HG03565 (cell line): Measurements from ENCODE around the gene VAMP8.
"Not testable (repeated sequence)": the region's sequence is repeated elsewhere in the genome, so short reads cannot be mapped to it uniquely, and the experiment has no call there.

Experiments used
- ATAC-seq: cut with Tn5 transposase; IDR thresholded peaks from one replicate; pipeline ENCODE4 v1.9.1; 2021; ENCODE audit warnings: mild to moderate bottlenecking, moderate library complexity; ENCODE audit not compliant: unreplicated experiment

The VAMP8 gene

DNA sequence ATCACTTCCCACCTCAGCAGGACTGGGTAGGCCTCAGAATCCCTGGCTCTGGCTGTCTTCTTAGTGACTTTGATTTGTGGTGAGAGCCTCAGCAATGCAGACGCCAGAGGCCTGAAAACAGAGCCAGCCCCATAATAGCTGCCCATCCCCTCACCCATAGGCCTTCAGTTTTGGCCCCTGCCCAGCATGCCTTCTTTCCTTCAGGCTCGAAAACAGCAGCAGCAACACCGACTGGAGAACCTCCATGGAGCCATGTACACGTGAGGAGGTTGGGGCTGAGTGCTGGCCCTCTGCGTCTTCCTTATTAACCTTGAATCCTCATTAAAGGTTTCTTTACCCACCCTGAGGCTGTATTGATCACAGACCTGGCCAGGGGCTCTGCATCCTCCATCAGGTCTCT, 19.9 kb downstream of the VAMP8 start:
- ATAC-seq: no peak

DNA sequence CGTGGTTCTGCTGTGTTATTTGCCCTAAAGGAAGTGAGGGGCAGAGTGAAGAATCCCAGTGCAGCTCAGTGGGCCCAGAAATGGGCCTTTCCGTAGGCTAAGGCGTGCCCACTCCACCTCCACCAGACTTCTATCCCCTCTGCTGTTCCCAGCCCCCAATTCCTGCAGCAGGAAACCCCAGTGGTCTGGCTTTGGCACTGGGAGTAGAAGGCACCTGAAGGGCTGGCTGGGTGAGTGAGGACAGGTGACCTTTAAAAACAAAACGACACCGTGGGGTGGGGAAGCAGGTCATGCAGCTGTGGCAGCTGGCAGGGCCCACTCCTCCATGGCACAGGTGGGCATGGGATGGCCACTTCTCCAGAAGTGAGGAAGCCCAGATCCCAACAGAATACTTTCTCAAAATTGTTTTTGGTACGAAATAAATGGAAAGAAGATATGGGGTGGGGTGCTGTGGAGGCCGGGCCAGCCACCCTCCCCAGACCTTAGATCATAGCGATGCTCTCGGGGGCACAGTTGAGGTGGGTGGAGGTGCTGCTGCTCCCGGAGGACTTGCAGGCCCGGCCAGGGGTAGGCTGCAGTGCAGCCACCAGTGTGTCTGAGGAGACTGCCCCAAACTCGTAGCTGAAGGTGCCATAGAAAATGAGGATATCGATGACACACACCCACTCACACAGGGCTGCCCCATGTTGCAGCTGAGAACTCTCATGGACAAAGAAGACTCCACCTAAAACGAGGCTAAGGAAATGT, 21.4 kb downstream of the VAMP8 start:
- ATAC-seq: no peak

DNA sequence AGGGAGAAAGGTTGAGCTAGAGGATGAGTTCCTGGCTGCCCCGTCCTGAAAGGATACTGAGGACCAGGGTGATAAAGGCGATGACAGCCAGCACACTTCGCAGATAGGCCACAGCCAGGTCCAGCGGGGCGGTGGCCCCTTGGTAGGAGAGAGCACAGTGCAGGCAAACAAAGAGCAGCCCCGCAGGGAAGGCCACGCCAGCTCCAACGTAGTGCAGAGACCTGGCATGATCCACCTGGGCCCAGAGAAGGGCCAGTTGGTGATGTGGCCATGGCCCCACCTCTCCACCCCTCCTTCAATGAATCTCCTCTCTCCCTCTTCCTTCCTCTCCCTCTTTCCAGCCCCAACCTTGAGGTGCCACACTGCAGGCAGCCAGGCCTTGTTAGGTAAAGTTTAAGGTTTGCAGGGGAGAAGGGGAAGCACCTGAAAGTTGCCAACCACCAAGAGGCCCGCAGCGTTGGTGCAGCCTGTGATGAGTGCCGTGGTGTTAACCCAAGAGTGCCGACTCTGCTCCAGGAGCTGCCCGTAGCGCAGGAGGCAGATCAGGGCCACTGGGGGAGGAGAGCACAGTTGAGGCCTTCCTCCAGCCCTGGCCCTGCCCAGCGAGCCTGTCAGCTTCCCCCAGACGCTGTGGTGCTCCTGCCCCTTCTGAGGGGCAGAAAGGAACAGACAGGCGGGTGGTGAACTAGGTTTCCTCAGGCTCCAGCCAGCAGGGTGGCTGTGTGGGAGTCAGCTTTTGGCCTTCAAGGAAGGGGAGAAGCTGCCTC, 22.3 kb downstream of the VAMP8 start:
- no peak for ATAC-seq

- ATAC-seq: no peak
Observed at GRCh38 chr2:85600235-85600575, 22.8 kb downstream of the VAMP8 start.

DNA sequence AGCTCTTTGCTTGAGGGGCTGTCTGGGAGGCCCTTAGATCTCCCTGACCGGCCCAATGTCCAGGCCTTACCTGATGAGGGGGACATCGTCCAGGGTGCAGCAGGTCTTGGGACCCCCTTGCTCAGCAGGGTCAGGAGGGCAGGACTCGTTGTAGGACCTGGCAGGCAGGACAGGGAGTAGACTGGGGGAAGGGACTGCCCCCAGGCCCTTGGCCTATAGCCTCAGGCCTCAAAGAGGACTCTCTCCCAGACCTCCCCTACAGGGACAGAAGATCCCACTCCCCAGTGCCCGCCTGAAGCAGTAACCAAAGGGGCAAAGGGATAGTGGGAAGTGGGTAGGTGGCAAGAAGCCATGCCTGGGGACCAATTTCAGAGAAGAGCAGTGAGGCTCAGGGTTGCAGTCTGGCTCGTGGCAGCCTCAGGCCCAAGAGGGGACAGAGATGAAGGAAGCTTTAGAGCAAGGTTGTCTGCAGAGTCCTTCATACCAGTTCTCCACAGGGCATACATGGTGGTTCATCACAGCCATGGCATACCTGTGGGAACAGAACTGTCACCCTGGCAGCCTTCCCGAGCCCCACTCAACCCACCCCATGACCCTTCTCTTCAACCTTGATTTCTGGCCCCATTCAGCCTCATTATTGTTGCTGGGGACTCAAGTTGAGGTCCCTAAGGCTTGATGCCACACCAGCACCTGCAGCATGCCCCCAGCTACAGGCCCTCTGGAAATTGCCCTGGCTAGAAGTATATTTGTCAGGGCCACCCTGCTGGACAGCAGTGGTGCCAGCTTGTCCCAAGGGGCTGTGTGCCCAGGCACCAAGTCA, 23.8 kb downstream of the VAMP8 start:
- no peak for ATAC-seq

- peak; percentile 22 for ATAC-seq
Observed at GRCh38 chr2:85601771-85602475, 24.5 kb downstream of the VAMP8 start.

- ATAC-seq: peak; percentile 89
Observed at GRCh38 chr2:85602476-85603234, 25.3 kb downstream of the VAMP8 start, which contains the start of gene TMEM150A. Gene TMEM150A (minus strand): TSS chr2:85602698. CDS start chr2:85601948, 750 bp downstream.

- not testable (repeated sequence) for ATAC-seq
Observed at GRCh38 chr2:85604133-85604444, 26.7 kb downstream of the VAMP8 start.

DNA sequence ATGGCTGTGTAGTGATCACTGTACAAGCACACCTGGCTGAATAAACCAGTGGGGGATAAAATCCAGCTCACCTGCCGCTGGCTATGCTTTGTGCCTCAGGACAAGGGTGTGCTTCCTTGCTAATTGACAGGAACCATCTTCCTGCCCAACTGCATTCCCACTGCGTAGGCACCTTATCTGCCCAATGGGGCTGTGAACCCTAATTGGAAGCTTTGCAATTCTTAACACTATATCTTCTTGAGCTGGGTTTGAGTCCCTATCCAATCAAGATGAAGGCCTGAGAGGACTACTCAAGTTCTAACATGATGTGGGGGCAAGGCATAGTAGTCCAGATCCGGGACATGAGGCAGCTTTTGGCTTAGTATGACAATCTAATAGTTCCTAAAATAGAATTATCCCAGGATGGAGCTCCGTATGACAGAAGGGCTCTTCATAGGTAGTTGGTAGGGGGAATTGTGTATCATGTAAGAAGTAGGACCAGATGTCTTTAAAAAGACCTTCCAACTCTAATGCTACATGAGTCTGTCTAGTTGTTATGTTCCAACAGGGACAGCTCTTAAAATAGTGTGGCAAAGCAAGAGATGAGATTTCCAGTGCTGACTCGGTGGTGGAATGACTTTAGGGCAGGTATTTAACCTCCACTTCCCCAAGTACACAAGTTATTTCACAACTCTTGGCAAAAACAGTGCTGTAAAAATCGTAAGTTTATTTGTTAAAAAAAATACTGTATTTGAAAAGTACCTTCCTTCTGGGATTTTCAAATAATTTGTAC, 27.4 kb downstream of the VAMP8 start:
- no peak for ATAC-seq

GRCh38 chr2:85605406-85606115, 28.2 kb downstream of the VAMP8 start:
- ATAC-seq: no peak

GRCh38 chr2:85606116-85606455, 28.7 kb downstream of the VAMP8 start:
- ATAC-seq: no peak

DNA sequence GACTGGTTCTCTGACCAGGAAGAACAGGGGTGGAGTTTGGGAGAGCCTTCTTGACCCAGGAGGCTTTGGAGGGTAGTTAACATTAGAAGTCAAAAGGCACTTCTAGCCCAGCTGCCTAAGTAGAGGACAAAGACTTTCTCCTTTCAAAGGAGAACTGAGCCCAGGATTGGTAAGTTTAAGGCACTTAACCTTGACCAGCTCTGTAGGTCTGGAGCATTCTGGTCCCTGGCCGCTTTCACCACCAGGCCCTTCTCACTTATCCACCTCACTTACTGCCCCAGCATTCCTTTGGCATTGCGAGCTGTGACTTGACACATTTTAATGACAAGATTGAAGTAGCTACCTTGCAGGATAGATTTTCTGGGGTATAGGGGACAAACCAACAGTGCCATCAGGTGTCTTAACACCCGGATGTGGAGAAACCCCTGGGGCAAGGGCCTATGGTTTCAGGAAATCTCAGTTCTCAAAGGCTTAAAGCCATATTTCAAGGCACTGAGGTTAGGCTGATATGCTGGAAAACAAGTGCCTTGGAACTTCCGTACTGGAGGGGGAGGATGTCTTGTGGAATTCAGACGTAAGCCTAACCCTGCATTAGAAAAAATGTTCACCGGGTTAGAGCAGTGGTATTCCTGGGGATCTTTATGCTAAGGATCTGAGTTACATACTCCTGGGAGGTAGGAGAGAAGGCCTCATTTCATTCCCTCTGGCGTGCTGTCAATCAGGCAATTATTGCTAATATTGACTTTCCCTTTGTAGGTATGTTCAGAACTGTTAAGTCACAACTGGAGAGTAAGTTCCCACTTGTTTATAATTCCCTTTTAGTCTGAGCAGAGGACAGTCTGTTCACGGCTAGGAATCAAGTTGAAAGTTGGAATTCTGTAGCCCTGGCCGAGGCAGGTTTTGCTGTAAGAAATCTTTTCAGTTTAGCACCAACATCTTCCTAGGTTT, 30.2 kb downstream of the VAMP8 start:
- ATAC-seq: no peak

DNA sequence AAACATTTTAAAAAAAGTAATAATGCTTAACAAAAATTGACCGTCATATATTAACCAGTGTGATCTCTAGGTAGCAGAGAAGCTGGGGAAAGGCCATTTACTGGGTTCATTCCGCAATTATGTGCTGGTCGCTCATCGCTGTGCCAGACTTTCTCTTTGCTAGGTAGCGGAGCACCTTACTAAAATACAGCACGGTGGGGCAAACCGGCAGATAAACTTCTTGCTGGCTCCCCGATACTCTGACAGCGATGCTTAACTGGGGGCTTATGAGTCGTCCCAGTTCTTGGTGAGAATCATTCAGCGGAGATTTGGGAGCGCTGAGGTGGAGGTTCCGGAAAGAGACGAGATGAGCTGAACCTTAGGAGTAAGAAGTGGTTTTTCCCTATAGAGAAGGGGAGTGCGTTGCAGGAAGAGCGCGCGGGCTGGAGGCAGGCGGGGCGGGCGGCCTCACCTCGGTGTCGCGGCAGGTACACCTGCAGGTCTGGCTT, 33.9 kb downstream of the VAMP8 start:
- no peak for ATAC-seq

DNA sequence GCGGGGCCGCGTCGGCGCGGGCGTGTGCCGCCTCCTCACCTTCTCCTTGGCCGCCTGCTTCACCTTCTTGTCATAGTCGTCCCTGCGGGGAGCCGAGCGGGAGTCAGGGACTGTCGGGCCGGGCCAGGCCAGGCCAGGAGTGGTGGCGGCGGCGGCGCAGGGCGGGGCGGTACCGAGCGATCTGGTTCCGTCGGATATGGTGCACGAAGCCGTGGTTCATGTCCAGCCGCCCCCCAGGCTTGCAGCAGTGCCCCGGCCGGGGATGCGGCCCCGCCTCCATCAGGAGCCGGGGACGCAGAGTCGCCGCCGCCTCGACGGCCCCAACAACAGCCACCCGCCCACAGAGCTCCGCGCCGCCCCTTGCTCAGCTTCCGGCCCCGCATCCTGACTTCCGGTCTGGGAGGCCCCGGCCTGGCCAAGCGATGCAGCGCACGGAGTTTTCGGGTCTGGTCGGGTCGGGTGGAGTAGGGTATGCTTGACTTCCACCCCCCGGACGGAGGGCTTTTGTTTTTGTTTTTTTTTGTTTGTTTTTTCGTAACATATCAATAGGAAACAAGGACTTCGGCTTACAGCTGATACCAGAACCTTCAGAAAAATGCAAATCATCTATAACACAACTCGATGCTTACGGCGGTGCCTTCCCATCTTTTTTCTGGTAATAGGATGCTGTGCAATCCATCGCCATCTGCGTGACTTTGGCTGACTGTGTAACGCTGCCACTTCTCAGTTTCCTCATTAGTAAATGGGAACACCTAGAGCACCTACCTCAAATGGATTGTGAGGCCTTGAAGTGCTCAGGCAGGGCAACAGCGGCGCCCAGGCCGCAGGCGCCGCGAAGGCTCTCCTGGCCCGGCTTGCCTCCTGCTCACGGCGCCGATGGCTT, 34.6 kb downstream of the VAMP8 start, which contains the start of gene C2orf68:
Gene C2orf68 (minus strand): TSS at position 362 of the 883 bp plus-strand sequence. CDS start 82 bp downstream, at position 280.
- ATAC-seq: peak; percentile 54

DNA sequence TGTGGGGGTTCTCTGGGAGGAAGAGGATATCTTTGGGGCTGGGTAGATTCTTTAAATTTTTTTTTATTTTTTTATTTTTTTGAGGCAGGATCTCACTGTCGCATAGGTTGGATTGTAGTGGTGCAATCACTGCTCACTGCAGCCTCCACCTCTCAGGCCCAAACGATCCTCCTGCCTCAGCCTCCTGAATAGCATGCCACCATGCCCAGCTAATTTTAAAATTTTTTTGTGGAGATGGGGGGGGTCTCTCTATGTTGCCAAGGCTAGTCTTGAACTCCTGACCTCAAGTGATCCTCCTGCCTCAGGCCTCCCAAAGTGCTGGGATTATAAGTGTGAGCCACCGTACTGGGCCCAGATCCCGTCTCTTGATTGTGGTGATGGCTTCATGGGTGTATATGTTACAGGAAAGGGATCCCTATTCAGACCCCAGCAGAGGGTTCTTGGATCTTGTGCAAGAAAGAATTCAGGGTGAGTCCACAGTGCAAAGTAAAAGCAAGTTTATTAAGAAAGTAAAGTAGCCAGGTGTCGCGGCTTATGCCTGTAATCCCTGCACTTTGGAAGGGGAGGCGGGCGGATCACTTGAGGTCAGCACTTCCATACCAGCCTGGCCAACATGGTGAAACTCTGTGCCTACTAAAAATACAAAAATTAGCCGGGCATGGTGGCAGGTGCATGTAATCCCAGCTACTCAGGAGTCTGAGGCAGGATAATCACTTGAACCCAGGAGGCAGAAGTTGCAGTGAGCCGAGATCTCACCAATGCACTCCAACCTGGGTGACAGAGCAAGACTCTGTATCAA, 36.5 kb downstream of the VAMP8 start:
- no peak for ATAC-seq

DNA sequence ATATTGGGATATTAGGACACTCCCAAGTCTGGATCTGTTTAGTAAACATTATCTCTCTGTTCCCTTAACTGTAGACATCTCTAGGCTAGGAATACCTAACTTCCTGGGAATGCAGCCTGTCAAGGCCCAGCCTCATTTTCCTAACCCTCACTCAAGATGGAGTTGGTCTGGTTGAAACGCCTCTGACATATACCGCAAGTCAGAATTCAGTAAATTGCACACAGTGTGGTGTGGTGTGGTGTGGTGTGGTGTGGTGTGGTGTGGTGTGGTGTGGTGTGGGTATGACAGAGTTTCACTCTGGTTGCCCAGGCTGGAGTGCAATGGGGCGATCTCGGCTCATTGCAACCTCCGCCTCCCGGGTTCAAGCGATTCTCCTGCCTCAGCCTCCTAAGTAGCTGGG, 37.4 kb downstream of the VAMP8 start:
- not testable (repeated sequence) for ATAC-seq
